ENCODE results near the gene FGF11. TPM values are rescaled to one million over a fixed set of nuclear protein-coding genes. Genes with fewer than 3 reads are reported as not detected.

The FGF11 gene
- total RNA-seq, 4 donors from 2014 or later, result 0.88 to 1.3 (median 1.2) TPM; not detected in 1

DNA sequence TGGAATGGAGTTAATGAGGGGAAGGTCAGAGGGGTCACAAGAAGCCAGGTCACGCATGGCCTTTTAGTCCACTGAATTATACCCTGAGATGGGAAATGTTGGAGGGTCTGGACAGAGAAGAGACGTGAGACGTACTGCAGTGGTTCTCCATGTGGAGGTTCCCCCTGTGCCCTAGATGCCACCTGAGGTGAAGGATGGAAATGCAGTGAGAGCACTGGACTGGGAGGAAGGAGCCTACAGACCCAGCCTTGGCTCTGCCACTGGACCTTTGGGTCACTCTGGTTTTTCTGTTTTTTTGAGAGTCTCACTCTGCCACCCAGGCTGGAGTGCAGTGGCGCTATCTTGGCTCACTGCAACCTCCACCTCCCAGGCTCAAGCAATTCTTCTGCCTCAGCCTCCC lies 43.2 kb upstream of the FGF11 start:
- TF ChIP-seq, protein P1, sequence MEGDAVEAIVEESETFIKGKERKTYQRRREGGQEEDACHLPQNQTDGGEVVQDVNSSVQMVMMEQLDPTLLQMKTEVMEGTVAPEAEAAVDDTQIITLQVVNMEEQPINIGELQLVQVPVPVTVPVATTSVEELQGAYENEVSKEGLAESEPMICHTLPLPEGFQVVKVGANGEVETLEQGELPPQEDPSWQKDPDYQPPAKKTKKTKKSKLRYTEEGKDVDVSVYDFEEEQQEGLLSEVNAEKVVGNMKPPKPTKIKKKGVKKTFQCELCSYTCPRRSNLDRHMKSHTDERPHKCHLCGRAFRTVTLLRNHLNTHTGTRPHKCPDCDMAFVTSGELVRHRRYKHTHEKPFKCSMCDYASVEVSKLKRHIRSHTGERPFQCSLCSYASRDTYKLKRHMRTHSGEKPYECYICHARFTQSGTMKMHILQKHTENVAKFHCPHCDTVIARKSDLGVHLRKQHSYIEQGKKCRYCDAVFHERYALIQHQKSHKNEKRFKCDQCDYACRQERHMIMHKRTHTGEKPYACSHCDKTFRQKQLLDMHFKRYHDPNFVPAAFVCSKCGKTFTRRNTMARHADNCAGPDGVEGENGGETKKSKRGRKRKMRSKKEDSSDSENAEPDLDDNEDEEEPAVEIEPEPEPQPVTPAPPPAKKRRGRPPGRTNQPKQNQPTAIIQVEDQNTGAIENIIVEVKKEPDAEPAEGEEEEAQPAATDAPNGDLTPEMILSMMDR (IDR thresholded peaks at IDR 0.05; ENCODE audit: low read depth), result no peak

DNA sequence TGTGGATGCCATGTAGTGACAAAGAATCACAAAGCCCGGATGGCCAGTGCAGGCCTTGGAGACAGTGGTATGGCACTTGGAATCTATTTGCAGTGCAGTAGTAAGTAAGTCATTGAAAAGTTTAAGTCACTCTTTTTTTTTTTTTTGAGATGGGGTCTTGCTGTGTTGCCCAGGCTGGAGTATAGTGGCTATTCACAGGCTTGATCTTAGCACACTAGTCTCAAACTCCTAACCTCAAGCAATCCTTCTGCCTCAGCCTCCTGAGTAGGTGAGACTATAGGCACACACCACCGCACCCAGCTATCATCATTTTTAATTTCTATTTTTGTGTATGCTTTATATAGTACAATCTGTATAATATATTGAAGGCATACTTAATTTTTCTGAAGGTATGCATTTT lies 40.7 kb upstream of the FGF11 start:
- TF ChIP-seq, protein P1 (IDR thresholded peaks at IDR 0.05; ENCODE audit: low read depth), result no peak

DNA sequence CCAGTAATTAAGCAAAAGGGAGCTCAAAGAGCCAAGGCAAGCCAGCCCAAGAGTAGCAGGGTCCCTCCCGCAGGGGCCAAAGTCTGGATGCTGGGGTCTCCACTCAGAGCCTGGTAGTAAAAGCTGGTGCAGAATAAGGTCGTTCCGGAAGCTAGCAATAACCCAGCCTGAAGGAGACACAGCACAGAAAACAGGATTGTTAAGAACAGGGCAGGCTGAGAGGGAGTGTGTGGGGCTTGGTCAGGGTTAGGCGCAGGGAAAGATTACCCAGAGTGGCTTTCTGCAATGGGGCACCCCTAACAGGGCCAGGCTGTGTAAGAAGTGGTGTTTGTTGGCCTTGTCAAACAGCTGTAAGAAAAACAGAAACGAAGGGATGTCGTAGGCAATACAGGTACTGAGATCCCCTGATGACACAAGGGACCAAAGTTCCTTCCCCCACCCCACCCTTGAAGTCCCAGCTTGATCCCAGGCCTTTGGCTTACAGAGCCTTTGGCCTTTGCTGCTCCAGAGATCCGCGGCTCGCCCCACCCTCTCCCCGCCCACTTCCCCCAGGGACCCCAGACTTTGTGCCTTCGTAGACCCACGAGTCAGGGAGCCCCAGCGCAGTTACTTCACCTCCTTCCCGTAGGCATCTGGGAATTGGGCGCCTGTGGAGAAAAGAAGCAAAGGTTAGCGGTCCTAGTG lies 36.1 kb upstream of the FGF11 start:
- TF ChIP-seq, protein P1 (IDR thresholded peaks at IDR 0.05; ENCODE audit: low read depth), result no peak

DNA sequence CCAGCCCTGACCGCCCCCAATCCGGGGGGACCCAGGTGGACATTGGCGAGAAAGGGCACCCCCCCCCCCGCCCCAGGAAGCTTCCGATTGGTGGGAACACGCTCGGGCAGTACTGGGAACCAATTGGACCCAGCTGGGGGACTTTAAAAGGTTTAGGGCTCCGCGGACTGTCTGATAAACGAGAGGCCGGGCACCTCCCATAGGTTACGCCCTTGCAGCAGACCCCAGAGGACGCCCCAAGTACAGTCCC lies 35.7 kb upstream of the FGF11 start:
- TF ChIP-seq, protein P1 (IDR thresholded peaks at IDR 0.05; ENCODE audit: low read depth), result no peak

GRCh38 chr17:7403977-7404736 lies 35.2 kb upstream of the FGF11 start, which contains the start of gene TMEM256:
Gene TMEM256, minus strand, starts transcription at chr17:7404097. Its CDS starts 13 bp downstream, at chr17:7404084.
- TF ChIP-seq, protein P1 (IDR thresholded peaks at IDR 0.05; ENCODE audit: low read depth), result no peak

DNA sequence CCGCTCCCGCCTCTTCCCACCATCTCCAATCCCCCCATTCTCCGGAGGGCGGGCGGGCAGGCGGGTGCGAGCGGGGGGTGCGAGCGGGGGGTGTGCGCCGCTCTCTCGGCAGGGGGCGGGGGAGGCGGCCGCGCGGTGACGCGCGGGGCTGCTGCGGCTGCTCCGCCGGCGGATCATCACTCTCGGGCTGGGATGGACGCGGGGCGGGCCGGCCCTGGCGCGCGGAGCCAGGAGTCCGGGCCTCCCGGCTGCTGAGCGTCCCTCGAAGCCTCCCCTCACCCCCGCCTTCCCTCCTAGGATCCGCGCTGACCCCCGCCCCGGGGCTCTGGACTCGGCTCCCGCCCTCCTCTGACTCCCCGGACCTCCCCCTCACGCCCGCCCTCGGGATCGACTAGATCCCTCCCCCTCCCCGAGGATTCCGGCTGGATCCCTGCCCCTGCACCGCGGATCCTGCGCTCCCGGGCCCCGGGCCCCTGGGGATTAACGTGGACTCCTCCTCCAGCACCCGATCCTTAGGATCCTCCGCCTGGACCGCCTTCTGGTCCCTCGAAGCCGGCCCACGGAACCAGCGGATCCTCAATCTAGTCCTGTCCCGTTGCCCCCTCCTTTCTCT lies 34.5 kb upstream of the FGF11 start:
- TF ChIP-seq, protein P1 (IDR thresholded peaks at IDR 0.05; ENCODE audit: low read depth), result no peak
